Keratinocyte (primary cell): ENCODE measurements around the gene ROR2. TPM values are rescaled to one million over a fixed set of nuclear protein-coding genes. Genes with fewer than 3 reads are reported as not detected.

ENCODE experiments used
- DNase-seq: peaks from one replicate; pipeline ENCODE4 v3.0.0-alpha.2; 2011; ENCODE audit warnings: low read depth, missing footprints, low spot score
- FAIRE-seq: peaks from 2 replicates; lab custom pipeline; 2011; peaks lifted over from hg19 to GRCh38; lab: Jason Lieb, UNC
- H2AFZ ChIP-seq: 2 replicates; pipeline ENCODE4 v1.6.0; 2012; ENCODE audit warnings: low read length, control low read depth, inconsistent platforms; ENCODE audit not compliant: control insufficient read depth
- H3K27ac ChIP-seq: 2 replicates; pipeline ENCODE4 v1.5.1; 2011; ENCODE audit warnings: low read length; ENCODE audit not compliant: control insufficient read depth, insufficient read depth
- H3K27me3 ChIP-seq: 3 replicates; pipeline ENCODE4 v1.6.0; 2011; ENCODE audit warnings: low read length; ENCODE audit not compliant: control insufficient read depth, insufficient read depth; ENCODE audit errors: extremely low read depth
- H3K36me3 ChIP-seq, 2 experiments: 2 replicates in 1 of 2; 3 replicates in 1 of 2; pipeline ENCODE4 v1.5.1; 2011; ENCODE audit warnings: low read length in 2 of 2, mild to moderate bottlenecking in 1 of 2; ENCODE audit not compliant: control insufficient read depth in 2 of 2, insufficient read depth in 2 of 2; ENCODE audit errors: extremely low read depth in 1 of 2
- H3K4me1 ChIP-seq: 3 replicates; pipeline ENCODE4 v1.5.1; 2011; ENCODE audit warnings: low read length; ENCODE audit not compliant: control insufficient read depth, insufficient read depth; ENCODE audit errors: extremely low read depth
- H3K4me2 ChIP-seq: 3 replicates; pipeline ENCODE4 v1.6.0; 2011; ENCODE audit warnings: low read depth, low read length; ENCODE audit not compliant: control insufficient read depth, insufficient read depth; ENCODE audit errors: extremely low read depth
- H3K4me3 ChIP-seq, 3 experiments: fragments of 200-600 bp in 1 of 3; sonication (generic) in 1 of 3; 2 replicates in 2 of 3; 3 replicates in 1 of 3; pipeline ENCODE4 v1.5.1; 2011 to 2016; ENCODE audit warnings: low read length in 3 of 3, mild to moderate bottlenecking in 3 of 3, control low read depth in 2 of 3, inconsistent platforms in 1 of 3, low read depth in 1 of 3, mixed read lengths in 1 of 3, mixed run types in 1 of 3, moderate library complexity in 1 of 3; ENCODE audit not compliant: control insufficient read depth in 2 of 3, insufficient read depth in 2 of 3; ENCODE audit errors: extremely low read depth in 1 of 3
- H3K79me2 ChIP-seq: 2 replicates; pipeline ENCODE4 v1.6.0; 2012; ENCODE audit warnings: low read length; ENCODE audit not compliant: control insufficient read depth, insufficient read depth
- H3K9ac ChIP-seq: 3 replicates; pipeline ENCODE4 v1.6.0; 2011; ENCODE audit warnings: low read length; ENCODE audit not compliant: control insufficient read depth, insufficient read depth; ENCODE audit errors: extremely low read depth
- H3K9me1 ChIP-seq: 3 replicates; pipeline ENCODE4 v1.6.0; 2011; ENCODE audit warnings: low read length; ENCODE audit not compliant: control insufficient read depth, insufficient read depth; ENCODE audit errors: extremely low read depth
- H3K9me3 ChIP-seq: 2 replicates; pipeline ENCODE4 v1.5.1; 2012; ENCODE audit warnings: low read depth, low read length; ENCODE audit not compliant: control insufficient read depth
- H4K20me1 ChIP-seq: 3 replicates; pipeline ENCODE4 v1.6.0; 2011; ENCODE audit warnings: low read length; ENCODE audit not compliant: control insufficient read depth, insufficient read depth; ENCODE audit errors: extremely low read depth
- EZH2 ChIP-seq: IDR thresholded peaks from one replicate; pipeline ENCODE4 v1.6.1; 2012; ENCODE audit warnings: inconsistent platforms, mild to moderate bottlenecking, low read length, moderate library complexity
- dilution Hi-C: fragments of 300-500 bp; cut with MboI; formaldehyde crosslinking; loops from one replicate; pipeline ENCODE4 v1.7.0; 2020; ENCODE audit warnings: low sequenced_read_pairs; ENCODE audit not compliant: extremely low pct_ligation_motif_present
- polyA plus RNA-seq, 5 experiments: library from polyadenylated mRNA; depleted of rRNA in 3 of 5; stranded (reverse) in 3 of 5; stranded (forward) in 1 of 5; unstranded in 1 of 5; fragments of >200 nt; gene quantifications; 1 replicate in 1 of 5; 2 replicates in 3 of 5; 3 replicates in 1 of 5; pipeline versions ENCODE4 v1.2.1 to v1.2.3, GENCODE V29; 2011 to 2012; ENCODE audit warnings: missing spikeins in 2 of 5, low read depth in 1 of 5, low replicate concordance in 1 of 5
- TF ChIP-seq, protein P1 (sequence below), 3 experiments: IDR thresholded peaks in 1 of 3; conservative IDR thresholded peaks in 1 of 3; optimal IDR thresholded peaks in 1 of 3; 2 replicates in 2 of 3; 3 replicates in 1 of 3; pipeline versions ENCODE3 to v1.5.1; 2011; ENCODE audit warnings: low read length in 3 of 3, mild to moderate bottlenecking in 3 of 3, moderate library complexity in 2 of 3, control low read depth in 1 of 3, inconsistent platforms in 1 of 3; ENCODE audit not compliant: insufficient read depth in 2 of 3; ENCODE audit errors: extremely low read depth in 1 of 3

Gene ROR2
- polyA plus RNA-seq, 1 donor (not counting 4 experiments of a cell fraction or from before 2014, with no cell fraction given) = 0.22 TPM

- H3K27me3 ChIP-seq = peaks cover 5% of the 10 kb centered on the region
- H3K9ac ChIP-seq = no peak overlapping the region
- peaks cover 9% of the 10 kb centered on the region for H3K4me1 ChIP-seq
- dilution Hi-C loops = no loop called here
- DNase-seq (no peak), FAIRE-seq (no peak)
- no peaks in the 10 kb centered on the region for H3K79me2 ChIP-seq
- H3K36me3 ChIP-seq = no peaks in the 10 kb centered on the region
- H3K9me1 ChIP-seq = no peaks in the 10 kb centered on the region
- H3K27ac ChIP-seq = no peak overlapping the region
- no peak for TF ChIP-seq EZH2
- TF ChIP-seq, protein P1, sequence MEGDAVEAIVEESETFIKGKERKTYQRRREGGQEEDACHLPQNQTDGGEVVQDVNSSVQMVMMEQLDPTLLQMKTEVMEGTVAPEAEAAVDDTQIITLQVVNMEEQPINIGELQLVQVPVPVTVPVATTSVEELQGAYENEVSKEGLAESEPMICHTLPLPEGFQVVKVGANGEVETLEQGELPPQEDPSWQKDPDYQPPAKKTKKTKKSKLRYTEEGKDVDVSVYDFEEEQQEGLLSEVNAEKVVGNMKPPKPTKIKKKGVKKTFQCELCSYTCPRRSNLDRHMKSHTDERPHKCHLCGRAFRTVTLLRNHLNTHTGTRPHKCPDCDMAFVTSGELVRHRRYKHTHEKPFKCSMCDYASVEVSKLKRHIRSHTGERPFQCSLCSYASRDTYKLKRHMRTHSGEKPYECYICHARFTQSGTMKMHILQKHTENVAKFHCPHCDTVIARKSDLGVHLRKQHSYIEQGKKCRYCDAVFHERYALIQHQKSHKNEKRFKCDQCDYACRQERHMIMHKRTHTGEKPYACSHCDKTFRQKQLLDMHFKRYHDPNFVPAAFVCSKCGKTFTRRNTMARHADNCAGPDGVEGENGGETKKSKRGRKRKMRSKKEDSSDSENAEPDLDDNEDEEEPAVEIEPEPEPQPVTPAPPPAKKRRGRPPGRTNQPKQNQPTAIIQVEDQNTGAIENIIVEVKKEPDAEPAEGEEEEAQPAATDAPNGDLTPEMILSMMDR (optimal IDR thresholded peaks at IDR 0.05 in 1 of 3, IDR thresholded peaks at IDR 0.05 in 1 of 3, conservative IDR thresholded peaks at IDR 0.05 in 1 of 3; ENCODE audit: extremely low read depth in 1 of 3, insufficient read depth in 2 of 3, low read length in 3 of 3) = no peak
- H4K20me1 ChIP-seq = no peaks in the 10 kb centered on the region
- no peak overlapping the region for H3K4me2 ChIP-seq
- no peak overlapping the region for H2AFZ ChIP-seq
- no peak overlapping the region for H3K4me3 ChIP-seq
- no peaks in the 10 kb centered on the region for H3K9me3 ChIP-seq
Measured at GRCh38 chr9:91835216-91835615, 114.8 kb downstream of the ROR2 start.

GRCh38 chr9:91834740-91835139 is 115.3 kb downstream of the ROR2 start:
- Histone ChIP-seq H3K27ac (no peak overlapping the region), H3K4me3 (no peak overlapping the region), H2AFZ (no peak overlapping the region), H3K4me1 (peaks cover 9% of the 10 kb centered on the region), H3K79me2 (no peaks in the 10 kb centered on the region), H3K9me3 (no peaks in the 10 kb centered on the region), H4K20me1 (no peaks in the 10 kb centered on the region), H3K27me3 (peaks cover 1% of the 10 kb centered on the region), H3K9ac (no peak overlapping the region), H3K4me2 (no peak overlapping the region), H3K36me3 (no peaks in the 10 kb centered on the region), H3K9me1 (no peaks in the 10 kb centered on the region)
- dilution Hi-C loops = no loop called here
- TF ChIP-seq EZH2 = no peak
- TF ChIP-seq, protein P1 (optimal IDR thresholded peaks at IDR 0.05 in 1 of 3, IDR thresholded peaks at IDR 0.05 in 1 of 3, conservative IDR thresholded peaks at IDR 0.05 in 1 of 3; ENCODE audit: extremely low read depth in 1 of 3, insufficient read depth in 2 of 3, low read length in 3 of 3) = no peak
- no peak for FAIRE-seq
- no peak for DNase-seq
